ENCODE data around the gene DBP. TPM values are rescaled to one million over a fixed set of nuclear protein-coding genes. Genes with fewer than 3 reads are reported as not detected.

DBP gene
- total and polyA plus RNA-seq, 11 donors: 1.4 to 34.2 (median 11.6) TPM

- DNase-seq (no peak), ATAC-seq (no peak)
- H3K27ac ChIP-seq: no peak overlapping the region
- TF ChIP-seq CTCF (IDR thresholded peaks at IDR 0.05) (no peak), POLR2A (IDR thresholded peaks at IDR 0.05) (no peak)
- no peak overlapping the region for H3K4me3 ChIP-seq
- no peaks in the 10 kb centered on the region for H3K27me3 ChIP-seq
- H3K36me3 ChIP-seq: no peaks in the 10 kb centered on the region
- WGBS, 4 donors: 92 to 96% (median 95%) methylated on average over 13 of the region's 13 CpGs
- intact Hi-C loops (cut with DNase I): loop anchor here (5.0 to 10.0 kb wide), 10 partner anchors 35 to 168 kb away; partner anchors contain the start of gene HSD17B14 (in 4 of the 10)
- H3K4me1 ChIP-seq: peaks cover 0 to 12% (median 7%) of the 10 kb centered on the region in 12 donors
- no peaks in the 10 kb centered on the region for H3K9me3 ChIP-seq
Measured at GRCh38 chr19:48676887-48677286, 39.7 kb upstream of the DBP start.

GRCh38 chr19:48676487-48676886, 39.3 kb upstream of the DBP start:
- 91 to 94% (median 94%) methylated on average over 16 to 17 of the region's 17 CpGs for WGBS, 4 donors
- no peak overlapping the region for H3K4me3 ChIP-seq
- TF ChIP-seq CTCF (IDR thresholded peaks at IDR 0.05) (no peak), POLR2A (IDR thresholded peaks at IDR 0.05) (no peak)
- H3K4me1 ChIP-seq: peaks cover 0 to 12% (median 7%) of the 10 kb centered on the region in 12 donors
- no peak overlapping the region for H3K27ac ChIP-seq
- no peaks in the 10 kb centered on the region for H3K9me3 ChIP-seq
- H3K36me3 ChIP-seq: no peaks in the 10 kb centered on the region
- ATAC-seq (no peak), DNase-seq (no peak)
- no peaks in the 10 kb centered on the region for H3K27me3 ChIP-seq
- intact Hi-C loops (cut with DNase I): loop anchor here (5.0 to 10.0 kb wide), 10 partner anchors 36 to 168 kb away; partner anchors contain the start of gene HSD17B14 (in 4 of the 10)

GRCh38 chr19:48674921-48675824, 38.0 kb upstream of the DBP start:
- intact Hi-C loops (cut with DNase I): loop anchor here (1.0 to 10.0 kb wide), 12 partner anchors 29 to 170 kb away; partner anchors contain the start of genes HSD17B14 (in 4 of the 10) and CA11 (in 2 of the 10)
- TF ChIP-seq CTCF (IDR thresholded peaks at IDR 0.05): peak; percentile 76 to 94 (median 87)
- TF ChIP-seq POLR2A (IDR thresholded peaks at IDR 0.05): no peak
- DNase-seq (peak; percentile 79 to 87 (median 84)), ATAC-seq (peak; percentile 58 to 89 (median 80))
- Histone ChIP-seq H3K4me1 (peaks cover 0 to 12% (median 7%) of the 10 kb centered on the region in 12 donors), H3K36me3 (no peaks in the 10 kb centered on the region), H3K4me3 (no peak overlapping the region), H3K9me3 (no peaks in the 10 kb centered on the region), H3K27ac (peak overlapping the region in 2 of 12 donors; percentile 2 to 46), H3K27me3 (no peaks in the 10 kb centered on the region)
- WGBS, 4 donors: 35 to 56% (median 39%) methylated on average over 18 to 28 of the region's 28 CpGs

- peaks cover 0 to 12% (median 7%) of the 10 kb centered on the region in 12 donors for H3K4me1 ChIP-seq
- ATAC-seq (no peak), DNase-seq (no peak)
- no peaks in the 10 kb centered on the region for H3K36me3 ChIP-seq
- H3K4me3 ChIP-seq: no peak overlapping the region
- H3K27me3 ChIP-seq: no peaks in the 10 kb centered on the region
- no peaks in the 10 kb centered on the region for H3K9me3 ChIP-seq
- intact Hi-C loops (cut with DNase I): loop anchor here (2.0 to 10.0 kb wide), 7 partner anchors 50 to 170 kb away; partner anchors contain the start of gene HSD17B14 (in 4 of the 10)
- TF ChIP-seq POLR2A (IDR thresholded peaks at IDR 0.05) (no peak), CTCF (IDR thresholded peaks at IDR 0.05) (no peak)
- WGBS, 4 donors: 86 to 92% (median 90%) methylated on average over 13 to 19 of the region's 19 CpGs
- no peak overlapping the region for H3K27ac ChIP-seq
Measured at GRCh38 chr19:48674216-48674809, 37.1 kb upstream of the DBP start.
